ENCODE measurements around the gene SMIM26. TPM values are rescaled to one million over a fixed set of nuclear protein-coding genes. Genes with fewer than 3 reads are reported as not detected.

The SMIM26 gene
- total RNA-seq, 2 experiments from 2014 or later = 61.4 to 64.7 TPM

DNA sequence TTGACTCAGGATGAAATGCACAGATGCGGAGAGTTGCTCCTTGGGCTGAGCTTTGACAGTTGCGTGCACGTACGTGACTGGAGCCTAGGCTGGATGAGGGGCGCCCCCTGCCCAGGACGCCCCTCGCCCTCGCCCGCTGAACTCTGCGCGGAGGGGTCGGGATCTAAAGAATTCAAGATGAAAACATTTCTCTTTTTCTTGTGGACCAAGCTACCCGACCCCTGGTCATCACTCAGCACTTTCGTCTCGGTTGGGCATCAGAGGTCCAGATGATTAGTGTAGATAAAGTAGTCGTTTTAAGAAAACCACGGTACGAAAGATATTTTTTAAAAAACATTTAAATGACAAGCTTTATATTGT lies 21.3 kb downstream of the SMIM26 start:
- ChIA-PET CTCF (interaction anchor here (0.5 to 1.5 kb wide), 3 partner anchors 22 to 115 kb away, joined by 3 read pairs; partner anchors contain the start of genes SEC23B and SMIM26), POLR2A (interaction anchor here (0.5 to 2.0 kb wide), 6 partner anchors 22 to 450 kb away, joined by 3 to 16 read pairs (median 4); partner anchors contain the start of genes DZANK1, POLR3F, SEC23B and SMIM26)
- H3K4me3 Mint-ChIP-seq = peak overlapping the region; percentile 79
- no peak for DNase-seq
- peaks cover under 1% of the 10 kb centered on the region for H3K36me3 Mint-ChIP-seq (ENCODE audit: low read depth)
- peaks cover 27% of the 10 kb centered on the region for H3K4me1 Mint-ChIP-seq
- peak overlapping the region; percentile 73 for H3K27ac Mint-ChIP-seq
- H3K9me3 Mint-ChIP-seq = no peaks in the 10 kb centered on the region
- peaks cover 6% of the 10 kb centered on the region for H3K27me3 Mint-ChIP-seq

DNA sequence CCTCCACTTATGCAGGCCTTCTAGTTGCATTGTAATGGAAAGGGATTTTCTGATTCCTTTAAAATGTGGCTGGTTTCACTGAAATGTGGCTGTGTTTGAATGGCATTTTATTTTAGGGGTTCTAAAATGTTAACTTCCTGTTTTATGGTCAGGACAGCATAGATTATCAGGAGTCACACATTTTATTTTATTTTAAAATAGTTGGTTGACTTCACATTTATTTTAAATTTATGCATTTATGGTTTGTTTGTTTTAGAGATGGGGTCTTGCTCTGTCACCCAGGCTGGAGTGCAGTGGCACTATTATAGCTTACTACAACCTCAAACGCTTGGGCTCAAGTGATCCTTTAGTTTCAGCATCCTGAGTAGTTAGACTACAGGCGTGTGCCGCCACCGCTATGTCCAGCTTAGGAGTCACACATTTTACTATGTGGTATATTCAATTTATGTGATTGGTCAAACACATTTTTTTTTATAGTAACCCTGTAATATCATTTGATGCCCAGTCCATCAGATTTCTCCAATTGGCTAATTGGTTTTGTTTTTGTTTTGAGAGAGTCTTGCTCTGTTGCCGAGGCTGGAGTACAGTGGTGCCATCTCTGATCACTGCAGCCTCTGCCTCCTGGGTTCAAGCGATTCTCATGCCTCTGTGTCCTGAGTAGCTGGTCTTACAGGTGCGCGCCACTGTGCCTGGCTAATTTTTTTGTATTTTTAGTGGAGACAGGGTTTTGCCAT lies 22.9 kb downstream of the SMIM26 start:
- ChIA-PET POLR2A (interaction anchor here (1.4 kb wide), 1 partner anchor 9 kb away, joined by 3 read pairs; no protein-coding TSS in a partner anchor), CTCF (no interaction called here)
- Mint-ChIP-seq H3K4me3 (peak overlapping the region; percentile 31), H3K27me3 (no peaks in the 10 kb centered on the region), H3K36me3 (ENCODE audit: low read depth) (peaks cover 2% of the 10 kb centered on the region), H3K9me3 (no peaks in the 10 kb centered on the region), H3K4me1 (peaks cover 27% of the 10 kb centered on the region), H3K27ac (no peak overlapping the region)
- DNase-seq = no peak

DNA sequence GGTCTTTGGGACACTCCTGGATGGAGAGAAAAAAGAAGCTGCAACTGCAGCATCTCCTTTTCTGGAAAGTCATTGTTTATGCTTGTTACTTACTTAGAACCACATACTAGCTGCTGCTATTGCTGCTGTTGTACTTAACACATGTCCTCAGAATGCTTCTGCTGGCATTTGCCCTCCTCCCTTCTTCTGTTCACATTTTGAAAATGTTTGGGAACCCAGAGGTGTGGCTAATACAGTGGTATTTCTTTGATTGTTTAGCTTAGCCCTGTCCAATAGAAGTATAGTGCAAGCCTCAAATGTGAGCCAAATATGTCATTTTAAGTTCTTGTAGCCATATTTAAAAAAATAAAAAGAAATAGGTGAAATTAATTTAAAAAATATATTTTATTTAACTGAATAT lies 29.0 kb downstream of the SMIM26 start:
- Mint-ChIP-seq H3K27ac (no peak overlapping the region), H3K4me3 (no peak overlapping the region), H3K36me3 (ENCODE audit: low read depth) (peaks cover 16% of the 10 kb centered on the region), H3K9me3 (no peaks in the 10 kb centered on the region), H3K27me3 (no peaks in the 10 kb centered on the region), H3K4me1 (no peaks in the 10 kb centered on the region)
- CTCF ChIA-PET = no interaction called here
- no peak for DNase-seq
- POLR2A ChIA-PET = no interaction called here

DNA sequence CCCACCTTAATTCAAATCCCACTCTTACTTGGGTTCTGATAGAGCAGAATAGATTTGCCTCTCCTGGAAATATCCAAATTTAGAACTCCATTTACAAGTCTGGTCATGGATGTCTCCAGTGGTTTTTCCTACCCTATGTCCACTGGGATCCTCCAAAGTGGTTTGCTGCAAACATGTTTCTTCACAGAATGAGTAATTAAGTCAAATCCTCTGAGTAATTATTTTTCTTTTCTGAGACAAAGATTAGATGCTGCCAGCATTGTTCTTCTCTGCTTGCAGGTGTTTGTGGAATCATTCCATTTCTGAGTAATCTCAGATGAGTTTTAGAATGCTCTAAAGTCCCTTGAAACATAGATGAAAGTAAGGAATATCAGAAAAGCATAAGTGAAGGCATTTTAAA lies 42.5 kb downstream of the SMIM26 start:
- POLR2A ChIA-PET = no interaction called here
- no peaks in the 10 kb centered on the region for H3K36me3 Mint-ChIP-seq (ENCODE audit: low read depth)
- H3K4me1 Mint-ChIP-seq = no peaks in the 10 kb centered on the region
- H3K9me3 Mint-ChIP-seq = no peaks in the 10 kb centered on the region
- DNase-seq = no peak
- CTCF ChIA-PET = no interaction called here
- no peak overlapping the region for H3K4me3 Mint-ChIP-seq
- no peak overlapping the region for H3K27ac Mint-ChIP-seq
- H3K27me3 Mint-ChIP-seq = no peaks in the 10 kb centered on the region

DNA sequence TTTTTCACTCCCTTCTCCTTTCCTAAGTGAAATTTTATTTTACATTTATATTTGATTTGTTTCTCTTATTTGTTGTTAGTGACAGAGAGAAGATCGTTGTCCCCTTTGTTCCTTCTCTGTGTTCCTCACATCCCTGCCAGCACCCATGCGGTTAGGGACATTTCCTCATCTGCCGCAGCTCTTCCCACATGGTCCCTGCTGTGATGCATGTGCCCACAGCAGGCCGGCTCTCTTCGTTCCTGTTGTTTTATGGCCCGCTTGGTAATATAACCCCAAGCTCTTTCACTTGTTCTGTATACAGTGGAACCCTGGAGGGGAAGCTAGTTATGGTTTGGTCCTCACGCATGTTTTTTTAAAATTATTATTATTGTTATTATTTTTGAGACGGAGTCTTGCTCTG lies 44.3 kb downstream of the SMIM26 start:
- Mint-ChIP-seq H3K9me3 (no peaks in the 10 kb centered on the region), H3K27me3 (no peaks in the 10 kb centered on the region), H3K36me3 (ENCODE audit: low read depth) (no peaks in the 10 kb centered on the region), H3K4me3 (no peak overlapping the region), H3K27ac (no peak overlapping the region), H3K4me1 (peaks cover 2% of the 10 kb centered on the region)
- ChIA-PET CTCF (no interaction called here), POLR2A (no interaction called here)
- DNase-seq = no peak

DNA sequence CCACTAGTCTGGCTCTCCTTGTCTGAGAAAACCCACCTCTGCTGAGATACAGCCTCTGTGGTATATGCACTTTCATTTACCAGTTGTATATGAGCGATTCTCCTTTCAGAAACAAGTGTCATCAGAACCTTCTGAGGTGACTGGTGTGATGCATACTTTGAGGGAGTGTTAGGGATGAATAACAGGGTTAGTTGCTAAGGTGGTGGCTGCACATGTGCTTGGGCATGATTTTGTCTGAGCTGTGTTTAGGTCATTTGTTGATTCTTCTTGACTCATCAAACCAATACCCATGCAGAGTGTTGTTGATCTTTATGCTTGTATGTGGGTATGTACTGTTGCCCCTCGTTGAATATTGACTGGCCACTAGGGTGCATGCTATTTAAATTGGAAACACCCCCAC lies 46.3 kb downstream of the SMIM26 start:
- Mint-ChIP-seq H3K4me3 (no peak overlapping the region), H3K36me3 (ENCODE audit: low read depth) (peaks cover 6% of the 10 kb centered on the region), H3K27me3 (no peaks in the 10 kb centered on the region), H3K27ac (no peak overlapping the region), H3K4me1 (peaks cover 2% of the 10 kb centered on the region), H3K9me3 (no peaks in the 10 kb centered on the region)
- ChIA-PET POLR2A (no interaction called here), CTCF (no interaction called here)
- DNase-seq = no peak

DNA sequence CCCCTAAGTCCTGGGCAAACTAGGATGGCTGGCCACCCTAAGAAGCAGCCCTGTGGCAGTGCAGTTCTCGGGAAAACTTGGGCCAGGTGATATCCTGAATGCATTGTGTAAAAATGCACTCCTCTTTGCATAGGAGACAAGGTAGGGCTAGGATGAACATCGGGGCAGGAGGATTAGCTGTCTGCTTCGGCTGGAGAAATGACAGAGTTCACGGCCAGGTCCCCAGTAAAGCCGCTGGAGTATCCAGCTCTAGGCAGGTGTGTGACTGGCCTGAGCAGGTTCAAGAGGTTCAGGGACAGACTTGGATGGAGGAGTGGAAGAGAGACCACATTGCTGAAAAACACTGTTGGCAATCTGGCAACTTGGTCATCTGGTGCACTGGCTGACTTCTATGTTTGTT lies 47.0 kb downstream of the SMIM26 start:
- CTCF ChIA-PET = no interaction called here

DNA sequence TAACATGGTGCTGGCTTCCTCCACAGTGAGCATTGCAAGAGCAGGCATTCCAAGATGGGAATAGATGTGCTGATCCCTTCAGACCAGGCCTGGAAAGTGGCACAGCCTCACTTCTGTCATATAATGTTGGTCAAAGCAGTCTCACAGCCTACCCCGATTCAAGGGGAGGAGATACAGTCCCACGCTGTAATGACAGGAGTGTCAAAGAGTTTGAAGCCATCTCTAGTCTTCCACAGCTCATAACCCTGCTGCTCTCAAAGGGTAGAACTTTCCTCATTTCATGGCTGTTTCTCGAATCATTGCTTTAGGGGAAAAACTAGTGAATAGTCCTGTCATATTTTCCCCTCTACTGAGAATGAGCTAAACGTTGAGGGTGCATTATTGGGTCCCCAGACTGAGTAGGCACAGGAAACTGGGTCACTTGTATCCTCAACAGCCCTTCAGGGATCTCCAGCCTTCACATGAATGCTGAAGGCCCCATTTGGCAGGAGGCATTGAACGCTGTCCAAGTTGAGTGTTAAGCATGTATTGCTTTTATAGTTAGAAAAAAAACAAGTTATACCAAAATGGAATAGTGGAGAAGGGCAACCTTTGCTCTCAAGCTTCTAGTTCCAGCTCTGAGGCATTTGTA lies 47.9 kb downstream of the SMIM26 start:
- no peak for DNase-seq
- no peak overlapping the region for H3K4me3 Mint-ChIP-seq
- ChIA-PET CTCF (no interaction called here), POLR2A (no interaction called here)
- H3K36me3 Mint-ChIP-seq (ENCODE audit: low read depth) = peaks cover 6% of the 10 kb centered on the region
- no peaks in the 10 kb centered on the region for H3K27me3 Mint-ChIP-seq
- H3K9me3 Mint-ChIP-seq = no peaks in the 10 kb centered on the region
- H3K4me1 Mint-ChIP-seq = peaks cover 2% of the 10 kb centered on the region
- no peak overlapping the region for H3K27ac Mint-ChIP-seq

More for the DNA sequence above, 47.0 kb downstream of the SMIM26 start:
- Mint-ChIP-seq H3K4me1 (peaks cover 2% of the 10 kb centered on the region), H3K36me3 (ENCODE audit: low read depth) (peaks cover 6% of the 10 kb centered on the region), H3K27ac (no peak overlapping the region), H3K27me3 (no peaks in the 10 kb centered on the region), H3K9me3 (no peaks in the 10 kb centered on the region), H3K4me3 (no peak overlapping the region)
- POLR2A ChIA-PET = no interaction called here
- DNase-seq = no peak

Other genes starting within 250 kb of the SMIM26 start
- 1 to 10 TPM; 1.4 to 1.5 TPM for gene DZANK1, start 100.4 kb upstream of the SMIM26 start, total RNA-seq
- 10 to 100 TPM in 1 of 2 experiments, 1 to 10 TPM in 1; 7.7 to 10.1 TPM for gene POLR3F, start 100.0 kb upstream of the SMIM26 start, total RNA-seq
- gene RBBP9, start 70.2 kb upstream of the SMIM26 start, total RNA-seq = 10 to 100 TPM; 18.0 to 20.4 TPM
- 100 to 1,000 TPM in 1 of 2 experiments, 10 to 100 TPM in 1; 95.2 to 101 TPM for gene SEC23B, start 59.5 kb upstream of the SMIM26 start, total RNA-seq
- 10 to 100 TPM; 28.6 to 33.4 TPM for gene DTD1, start 20.6 kb downstream of the SMIM26 start, total RNA-seq
- gene SCP2D1, start 246.4 kb downstream of the SMIM26 start, total RNA-seq = not detected

Data from activated CD4-positive, alpha-beta memory T cell treated with anti-CD3 and anti-CD28 coated beads, Interleukin-2, amount 10 ng/mL, durations not matched to agents 7 days and 5 days (primary cell).